K562 (cell line): Measurements from ENCODE around the gene LRPAP1. TPM values are rescaled to one million over a fixed set of nuclear protein-coding genes. Genes with fewer than 3 reads are reported as not detected.
"Not testable (repeated sequence)": the region's sequence is repeated elsewhere in the genome, so short reads cannot be mapped to it uniquely, and the experiment has no call there.

Experiments
- ATAC-seq: fragments of 200-7000 bp; cut with Tn5 transposase; 3 replicates; pipeline ENCODE4 v1.9.1; 2020; ENCODE audit warnings: moderate library complexity
- BruUV-seq: library from RNA; stranded (reverse); fragments of 400-500 nt; replicated peaks from 2 replicates; lab custom pipeline; 2021; lab: Mats Ljungman, UMichigan
- CTCF ChIA-PET: fragments of 300-600 bp; formaldehyde crosslinking; extraction: SDS; loops from one replicate; lab custom pipeline; 2021; ENCODE audit warnings: low intra/inter-chr PET ratio; lab: Yijun Ruan, JAX
- POLR2A ChIA-PET: fragments of 300-600, 350-650 bp; sonication (Branson Sonifier 250); formaldehyde crosslinking; extraction: SDS; loops from one replicate; lab custom pipeline; 2021; ENCODE audit warnings: antibody characterized with exemption, inconsistent platforms; lab: Yijun Ruan, JAX
- DNase-seq, 4 experiments: peaks; one replicate each; pipeline versions ENCODE4 v3.0.0 to v3.0.0-alpha.2; 2011 to 2018; ENCODE audit warnings: low spot score in 3 of 4, mixed read lengths in 3 of 4; ENCODE audit errors: extremely low read depth in 1 of 4
- FAIRE-seq: peaks from 2 replicates; lab custom pipeline; 2011; peaks lifted over from hg19 to GRCh38; lab: Jason Lieb, UNC
- H2AFZ ChIP-seq: 2 replicates; pipeline ENCODE4 v1.6.0; 2011; ENCODE audit warnings: low read depth, low read length, control low read depth, inconsistent platforms
- H3K27ac ChIP-seq: fragments of 200-600 bp; 3 replicates; pipeline ENCODE4 v1.8.0; 2011; ENCODE audit warnings: low read depth, mild to moderate bottlenecking, control low read depth, inconsistent platforms, low read length, moderate library complexity, mixed read lengths; ENCODE audit errors: extremely low read depth
- H3K27me3 ChIP-seq, 2 experiments: fragments of 300-600 bp in 1 of 2; 2 replicates in 1 of 2; 3 replicates in 1 of 2; pipeline versions ENCODE4 v1.6.0 to v1.8.0; 2011; ENCODE audit warnings: inconsistent platforms in 2 of 2, low read length in 2 of 2, mild to moderate bottlenecking in 1 of 2, mixed read lengths in 1 of 2, moderate library complexity in 1 of 2; ENCODE audit not compliant: control insufficient read depth in 2 of 2, insufficient read depth in 2 of 2
- H3K36me3 ChIP-seq: fragments of 300-600 bp; 3 replicates; pipeline ENCODE4 v1.8.0; 2011; ENCODE audit warnings: mild to moderate bottlenecking, low read length, inconsistent platforms; ENCODE audit not compliant: control insufficient read depth, insufficient read depth
- H3K4me1 ChIP-seq, 2 experiments: fragments of 200-600 bp in 1 of 2; replicated peaks in 1 of 2; 2 replicates in 1 of 2; 3 replicates in 1 of 2; pipeline versions ENCODE4 v1.5.1 to v1.8.0; 2011; ENCODE audit warnings: inconsistent platforms in 2 of 2, low read length in 2 of 2, mild to moderate bottlenecking in 1 of 2, mixed read lengths in 1 of 2, moderate library complexity in 1 of 2; ENCODE audit not compliant: control insufficient read depth in 2 of 2, insufficient read depth in 2 of 2
- H3K4me2 ChIP-seq: 2 replicates; pipeline ENCODE4 v1.6.1; 2011; ENCODE audit warnings: low read length, control low read depth, inconsistent platforms, mixed read lengths; ENCODE audit not compliant: insufficient read depth
- H3K4me3 ChIP-seq: fragments of 200-600 bp; sonication (generic), shearing (Covaris generic); 2 replicates; pipeline ENCODE4 v1.5.1; 2016; ENCODE audit warnings: control low read depth, inconsistent platforms
- H3K79me2 ChIP-seq: fragments of 200-600 bp; 3 replicates; pipeline ENCODE4 v1.8.0; 2011; ENCODE audit warnings: low read length, inconsistent platforms; ENCODE audit not compliant: control insufficient read depth, insufficient read depth
- H3K9ac ChIP-seq, 2 experiments: 2 replicates each; pipeline versions ENCODE4 v1.6.0 to v1.6.1; 2011; ENCODE audit warnings: low read depth in 2 of 2, low read length in 2 of 2, control low read depth in 1 of 2, inconsistent platforms in 1 of 2, mild to moderate bottlenecking in 1 of 2, mixed read lengths in 1 of 2; ENCODE audit not compliant: insufficient read depth in 1 of 2
- H3K9me1 ChIP-seq: one replicate; pipeline ENCODE4 v1.6.0; 2011; ENCODE audit warnings: inconsistent platforms, mild to moderate bottlenecking, low read length, moderate library complexity; ENCODE audit not compliant: control insufficient read depth, insufficient read depth
- H3K9me3 ChIP-seq: replicated peaks from 2 replicates; pipeline ENCODE4 v1.5.1; 2011; ENCODE audit warnings: low read depth, low read length, inconsistent platforms; ENCODE audit not compliant: control insufficient read depth, insufficient read depth
- H4K20me1 ChIP-seq: replicated peaks from 2 replicates; pipeline ENCODE4 v1.6.1; 2011; ENCODE audit warnings: low read length, inconsistent platforms, mixed read lengths; ENCODE audit not compliant: control insufficient read depth, insufficient read depth
- BCOR ChIP-seq: fragments of 450-650 bp; IDR thresholded peaks from 2 replicates; pipeline ENCODE4 v1.6.1; 2016
- RBM25 ChIP-seq: fragments of 200-400 bp; formaldehyde crosslinking; IDR thresholded peaks from 2 replicates; pipeline ENCODE4 v1.6.1; 2018; ENCODE audit warnings: low read length, low read depth, moderate library complexity; ENCODE audit not compliant: severe bottlenecking
- ZFP36 ChIP-seq: fragments of 150-350 bp; IDR thresholded peaks from 2 replicates; pipeline ENCODE4 v1.6.1; 2018; ENCODE audit warnings: low read length, low read depth; ENCODE audit not compliant: partially characterized antibody
- WGBS: fragments of 100-300 bp; shearing (Covaris generic); methylation state at CpG from one replicate; pipeline ENCODE4 v1.1.6; 2016; ENCODE audit warnings: low coverage, mixed read lengths; ENCODE audit not compliant: insufficient coverage; ENCODE audit errors: missing lambda C conversion rate; 5-methylcytosine and 5-hydroxymethylcytosine counted together
- in situ Hi-C: fragments of 300-500 bp; cut with MboI; formaldehyde crosslinking; loops from 4 replicates; pipeline ENCODE4 v1.15.0; 2018; ENCODE audit warnings: inconsistent platforms, mixed read lengths
- intact Hi-C: fragments of 100-400 bp; cut with micrococcal nuclease; formaldehyde crosslinking; loops from 2 replicates; pipeline ENCODE4 v1.14.2; 2022
- polyA plus RNA-seq, 8 experiments: library from polyadenylated mRNA; depleted of rRNA in 4 of 8; stranded (reverse) in 5 of 8; unstranded in 3 of 8; fragments of >200 nt; fragmentation: Nextera tagmentation in 2 of 8; fragmentation: Illumina TruSeq in 1 of 8; extraction: Ambion mirVana in 2 of 8; extraction: Trizol in 1 of 8; gene quantifications; 2 replicates each; pipeline versions ENCODE4 v1.2.1 to v1.2.3, GENCODE V29; 2011 to 2014; ENCODE audit warnings: inconsistent platforms in 1 of 8, missing spikeins in 1 of 8
- total RNA-seq, 7 experiments: library from RNA; depleted of rRNA in 6 of 7; stranded (reverse); fragments of >200 nt in 6 of 7; fragmentation: Illumina TruSeq in 2 of 7; extraction: Trizol in 2 of 7; gene quantifications; 2 replicates each; pipeline versions ENCODE4 v1.2.1 to v1.2.3, GENCODE V29; 2011 to 2021; ENCODE audit warnings: low replicate concordance in 1 of 7

LRPAP1 gene
- total and polyA plus RNA-seq, 9 of the 15 experiments (the other 6 are each of a cell fraction or from before 2014, with no cell fraction given) = 1.1 to 75.5 (median 41.8) TPM

GRCh38 chr4:3558514-3558836 lies 26.3 kb upstream of the LRPAP1 start:
- DNase-seq, H2AFZ ChIP-seq, BruUV-seq, H3K79me2 ChIP-seq, H3K27ac ChIP-seq, H4K20me1 ChIP-seq, H3K9me1 ChIP-seq, H3K4me3 ChIP-seq, H3K4me2 ChIP-seq, in situ Hi-C loops, H3K27me3 ChIP-seq, H3K4me1 ChIP-seq, H3K9me3 ChIP-seq, CTCF ChIA-PET, intact Hi-C loops, H3K9ac ChIP-seq, POLR2A ChIA-PET, H3K36me3 ChIP-seq, ATAC-seq, FAIRE-seq: not testable (repeated sequence)
- 0% methylated on average over 3 of the region's 7 CpGs for WGBS

- H3K4me1 ChIP-seq, H4K20me1 ChIP-seq, FAIRE-seq, H3K9me1 ChIP-seq, in situ Hi-C loops, POLR2A ChIA-PET, intact Hi-C loops, H3K4me2 ChIP-seq, H3K9ac ChIP-seq, H3K4me3 ChIP-seq, BruUV-seq, H3K27me3 ChIP-seq, DNase-seq, H3K79me2 ChIP-seq, H3K27ac ChIP-seq, CTCF ChIA-PET, ATAC-seq, H3K36me3 ChIP-seq, H3K9me3 ChIP-seq, H2AFZ ChIP-seq: not testable (repeated sequence)
- WGBS = 9% methylated on average over 7 of the region's 17 CpGs
- TF ChIP-seq RBM25 (peak; percentile 32), BCOR (0 out of 2 replicates have a peak, but pooled peaks have one; percentile 34), ZFP36 (peak; percentile 40)
Measured at GRCh38 chr4:3557676-3558513, 25.7 kb upstream of the LRPAP1 start.
